T-helper 22 cell (primary cell): ENCODE results near the gene TLE3.

Experiments used
- DNase-seq: peaks from one replicate; pipeline ENCODE4 v3.0.0-alpha.2; 2020; ENCODE audit warnings: low read depth

The TLE3 gene

GRCh38 chr15:70061696-70062270 is 35.9 kb downstream of the TLE3 start:
- DNase-seq = no peak

- DNase-seq = no peak
Measured at GRCh38 chr15:70060993-70061305, 36.8 kb downstream of the TLE3 start.

- no peak for DNase-seq
Measured at GRCh38 chr15:70060214-70060992, 37.3 kb downstream of the TLE3 start.

- DNase-seq = no peak
Measured at GRCh38 chr15:70059476-70060213, 38.1 kb downstream of the TLE3 start.

GRCh38 chr15:70058642-70059360 is 38.9 kb downstream of the TLE3 start:
- no peak for DNase-seq

DNA sequence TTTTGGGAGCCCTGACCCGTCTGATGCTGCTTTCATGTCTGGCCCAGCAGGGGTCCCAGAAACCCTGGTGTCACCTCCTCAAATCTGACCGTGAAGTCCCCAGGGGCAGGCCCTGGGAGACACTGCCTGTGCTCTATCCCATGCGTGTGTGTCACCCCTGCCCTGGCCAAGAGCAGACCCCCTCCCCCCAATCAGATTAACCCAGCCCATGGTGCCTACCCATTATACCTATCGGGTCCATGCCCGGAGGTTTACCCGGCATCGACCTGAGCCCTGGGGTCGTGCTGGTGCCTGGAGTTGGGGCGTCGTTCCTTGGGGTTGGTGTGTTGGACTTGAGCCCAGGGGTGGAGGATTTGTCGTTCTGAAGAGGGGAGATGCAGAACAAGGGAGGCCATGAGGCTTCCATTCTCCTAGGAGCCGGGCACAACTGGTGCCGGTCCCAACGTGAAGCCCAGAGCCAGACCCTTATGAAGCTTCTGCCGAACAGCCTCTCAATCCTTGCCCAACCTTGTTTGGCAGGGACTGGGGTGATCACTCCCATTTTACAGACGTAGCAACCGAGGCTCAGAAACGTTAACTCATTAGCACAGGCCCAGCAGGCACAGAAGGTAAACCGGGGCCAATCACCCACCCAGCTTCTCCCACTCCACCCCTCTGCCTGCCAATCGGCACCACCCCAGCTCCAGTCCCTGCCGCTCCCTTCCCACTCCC is 39.6 kb downstream of the TLE3 start:
- DNase-seq = no peak

DNA sequence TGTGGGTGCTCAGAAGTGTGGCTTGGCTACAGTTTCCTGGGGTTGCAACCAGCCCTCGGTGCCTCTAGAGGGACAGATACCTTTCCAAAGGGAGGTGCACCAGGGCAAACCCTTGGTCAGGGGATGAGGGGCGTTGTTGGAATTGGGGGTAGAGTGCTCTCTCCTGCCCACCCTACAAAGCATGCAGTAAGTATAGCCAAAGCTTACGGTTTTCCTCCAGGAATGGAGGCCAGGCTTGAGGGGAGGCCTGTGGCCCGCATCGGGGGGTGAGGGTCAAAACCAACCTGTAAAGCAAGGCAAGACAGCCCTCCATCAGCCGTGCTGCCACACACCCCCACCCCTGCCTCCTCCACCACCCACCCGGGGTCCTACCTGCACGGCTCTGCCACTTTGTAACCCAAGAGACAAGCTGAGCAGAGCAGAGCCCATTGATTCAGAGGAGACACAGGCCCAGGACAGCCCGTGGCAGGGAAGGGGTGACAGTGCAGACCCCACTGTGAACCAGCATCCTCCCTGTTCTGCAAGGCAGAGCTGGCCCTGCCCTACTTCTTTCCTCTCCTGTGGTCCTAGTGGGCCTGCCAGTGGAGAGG is 41.5 kb downstream of the TLE3 start:
- DNase-seq = no peak

GRCh38 chr15:70055601-70056051 is 42.1 kb downstream of the TLE3 start:
- no peak for DNase-seq

DNA sequence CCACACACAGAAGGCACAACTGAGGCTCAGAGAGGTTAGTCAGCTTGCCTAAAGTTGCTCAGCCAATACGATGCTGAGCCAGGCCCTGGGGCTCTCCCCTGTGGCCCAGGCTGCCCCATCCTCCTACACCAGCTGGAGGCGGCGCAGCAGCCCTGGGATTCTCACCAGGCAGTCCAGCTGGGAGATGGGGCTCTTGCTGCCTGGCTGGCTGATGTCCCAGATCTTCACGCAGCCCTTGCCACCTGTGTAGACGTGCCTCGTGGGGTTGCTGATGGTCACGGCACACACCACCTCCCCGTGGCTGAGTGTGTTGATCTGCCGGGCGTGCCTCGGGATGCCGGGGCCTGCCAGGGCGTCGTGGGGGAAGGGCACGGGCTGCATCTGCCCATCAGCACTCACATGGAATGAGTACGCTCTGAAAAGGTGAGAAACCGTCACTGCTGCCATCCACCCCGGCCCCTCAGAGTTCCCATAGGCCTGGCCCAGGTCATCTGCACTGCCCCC is 42.8 kb downstream of the TLE3 start:
- no peak for DNase-seq

- no peak for DNase-seq
Measured at GRCh38 chr15:70054366-70054765, 43.4 kb downstream of the TLE3 start.

- no peak for DNase-seq
Measured at GRCh38 chr15:70053716-70054229, 43.9 kb downstream of the TLE3 start.

- DNase-seq = no peak
Measured at GRCh38 chr15:70053001-70053715, 44.6 kb downstream of the TLE3 start.

- no peak for DNase-seq
Measured at GRCh38 chr15:70051948-70052633, 45.6 kb downstream of the TLE3 start.

GRCh38 chr15:70050970-70051369 is 46.7 kb downstream of the TLE3 start:
- DNase-seq = no peak

- DNase-seq = no peak
Measured at GRCh38 chr15:70050441-70050840, 47.3 kb downstream of the TLE3 start.

- no peak for DNase-seq
Measured at GRCh38 chr15:70049701-70050301, 47.9 kb downstream of the TLE3 start.

- DNase-seq = no peak
Measured at GRCh38 chr15:70048578-70049514, 48.9 kb downstream of the TLE3 start.

- no peak for DNase-seq
Measured at GRCh38 chr15:70048198-70048565, 49.5 kb downstream of the TLE3 start.
